H1 (cell line): ENCODE measurements around the gene SEMA3D. TPM values are rescaled to one million over a fixed set of nuclear protein-coding genes. Genes with fewer than 3 reads are reported as not detected.

Source experiments
- CTCF ChIA-PET: fragments of 300-600 bp; sonication (Branson Sonifier 250); formaldehyde crosslinking; loops from one replicate; lab custom pipeline; 2021; ENCODE audit not compliant: partially characterized antibody; lab: Charles Lee
- POLR2A ChIA-PET: fragments of 300-600 bp; sonication (Branson Sonifier 250); formaldehyde crosslinking; loops from one replicate; lab custom pipeline; 2021; ENCODE audit warnings: inconsistent platforms; ENCODE audit not compliant: partially characterized antibody; lab: Charles Lee
- DNase-seq, 2 experiments: peaks; one replicate each; pipeline versions ENCODE4 v3.0.0 to v3.0.0-alpha.2; 2010 to 2022; ENCODE audit warnings: low spot score in 2 of 2, low read depth in 1 of 2, mixed read lengths in 1 of 2
- FAIRE-seq: peaks from 2 replicates; lab custom pipeline; 2011; peaks lifted over from hg19 to GRCh38; lab: Jason Lieb, UNC
- H2AFZ ChIP-seq: 2 replicates; pipeline ENCODE4 v1.8.1; 2012; ENCODE audit warnings: low read length, inconsistent platforms
- H2AK5ac ChIP-seq: 2 replicates; pipeline ENCODE4 v1.6.1; 2013; ENCODE audit warnings: low read depth, low read length
- H2BK120ac ChIP-seq: replicated peaks from 2 replicates; pipeline ENCODE3; 2013; ENCODE audit warnings: low read depth, low read length, inconsistent platforms
- H2BK12ac ChIP-seq: 2 replicates; pipeline ENCODE4 v1.6.1; 2013; ENCODE audit warnings: low read depth, low read length
- H2BK15ac ChIP-seq: 2 replicates; pipeline ENCODE4 v1.6.1; 2013; ENCODE audit warnings: low read length
- H2BK20ac ChIP-seq: 2 replicates; pipeline ENCODE4 v1.6.1; 2013; ENCODE audit warnings: low read length
- H2BK5ac ChIP-seq: 2 replicates; pipeline ENCODE4 v1.6.1; 2013; ENCODE audit warnings: low read depth, low read length
- H3K14ac ChIP-seq: 2 replicates; pipeline ENCODE4 v1.6.1; 2013; ENCODE audit warnings: inconsistent platforms; ENCODE audit not compliant: insufficient read length
- H3K18ac ChIP-seq: 2 replicates; pipeline ENCODE4 v1.6.1; 2013; ENCODE audit warnings: low read length; ENCODE audit errors: extremely low read depth
- H3K23ac ChIP-seq: 2 replicates; pipeline ENCODE4 v1.6.1; 2013; ENCODE audit warnings: inconsistent platforms; ENCODE audit not compliant: insufficient read length
- H3K23me2 ChIP-seq: 2 replicates; pipeline ENCODE4 v1.6.1; 2013; ENCODE audit warnings: low read depth, low read length
- H3K27ac ChIP-seq: 2 replicates; pipeline ENCODE4 v1.6.1; 2011; ENCODE audit warnings: low read depth, low read length, inconsistent platforms
- H3K27me3 ChIP-seq, 4 experiments: replicated peaks in 1 of 4; 1 replicate in 1 of 4; 2 replicates in 3 of 4; pipeline versions ENCODE4 v1.6.1 to v1.8.1; 2011 to 2013; ENCODE audit warnings: low read length in 3 of 4, mild to moderate bottlenecking in 3 of 4, inconsistent platforms in 2 of 4, mixed read lengths in 2 of 4, moderate library complexity in 1 of 4; ENCODE audit not compliant: control insufficient read depth in 3 of 4, insufficient read depth in 3 of 4; ENCODE audit errors: extremely low read depth in 1 of 4
- H3K36me3 ChIP-seq, 4 experiments: 2 replicates each; pipeline versions ENCODE4 v1.6.1 to v1.8.1; 2011 to 2013; ENCODE audit warnings: mild to moderate bottlenecking in 4 of 4, low read length in 3 of 4, moderate library complexity in 2 of 4, control low read depth in 1 of 4, inconsistent platforms in 1 of 4; ENCODE audit not compliant: insufficient read depth in 4 of 4, control insufficient read depth in 2 of 4
- H3K4ac ChIP-seq: replicated peaks from 2 replicates; pipeline ENCODE3; 2013; ENCODE audit warnings: low read length, low read depth, mixed read lengths, inconsistent platforms; ENCODE audit not compliant: insufficient read length
- H3K4me1 ChIP-seq, 4 experiments: replicated peaks in 1 of 4; 1 replicate in 1 of 4; 2 replicates in 3 of 4; pipeline versions ENCODE4 v1.6.1 to v1.8.1; 2011 to 2013; ENCODE audit warnings: low read length in 3 of 4, inconsistent platforms in 2 of 4, mixed read lengths in 1 of 4; ENCODE audit not compliant: insufficient read depth in 4 of 4, control insufficient read depth in 3 of 4
- H3K4me2 ChIP-seq, 2 experiments: 2 replicates each; pipeline versions ENCODE4 v1.6.1 to v1.8.1; 2011 to 2013; ENCODE audit warnings: low read depth in 2 of 2, low read length in 2 of 2, control low read depth in 1 of 2, inconsistent platforms in 1 of 2, mild to moderate bottlenecking in 1 of 2; ENCODE audit not compliant: insufficient read depth in 1 of 2
- H3K4me3 ChIP-seq, 4 experiments: fragments of 200-600, 300-600 bp in 1 of 4; sonication (generic), shearing (Covaris generic), sonication (Bioruptor Twin) in 1 of 4; 2 replicates each; pipeline versions ENCODE4 v1.5.1 to v1.8.1; 2011 to 2016; ENCODE audit warnings: low read length in 4 of 4, low read depth in 3 of 4, control low read depth in 2 of 4, inconsistent platforms in 2 of 4, mild to moderate bottlenecking in 2 of 4, mixed read lengths in 1 of 4, moderate library complexity in 1 of 4; ENCODE audit not compliant: insufficient read depth in 2 of 4; ENCODE audit errors: extremely low read depth in 1 of 4
- H3K56ac ChIP-seq: replicated peaks from 2 replicates; pipeline ENCODE3; 2013; ENCODE audit warnings: low read depth, mild to moderate bottlenecking, mixed read lengths, low read length, inconsistent platforms; ENCODE audit not compliant: insufficient read length
- H3K79me1 ChIP-seq: 2 replicates; pipeline ENCODE4 v1.6.1; 2013; ENCODE audit warnings: low read depth, low read length, control low read depth
- H3K79me2 ChIP-seq, 2 experiments: 2 replicates each; pipeline versions ENCODE4 v1.6.1 to v1.8.1; 2012 to 2013; ENCODE audit warnings: low read length in 2 of 2, mild to moderate bottlenecking in 2 of 2, inconsistent platforms in 1 of 2; ENCODE audit not compliant: insufficient read depth in 2 of 2, control insufficient read depth in 1 of 2
- H3K9ac ChIP-seq, 4 experiments: replicated peaks in 1 of 4; 1 replicate in 1 of 4; 2 replicates in 3 of 4; pipeline versions ENCODE4 v1.6.1 to v1.8.1; 2011 to 2013; ENCODE audit warnings: low read depth in 3 of 4, low read length in 3 of 4, control low read depth in 2 of 4, mild to moderate bottlenecking in 2 of 4, moderate library complexity in 2 of 4, inconsistent platforms in 1 of 4; ENCODE audit errors: extremely low read depth in 1 of 4
- H3K9me3 ChIP-seq, 2 experiments: 2 replicates each; pipeline versions ENCODE4 v1.6.1 to v1.8.1; 2012 to 2013; ENCODE audit warnings: mild to moderate bottlenecking in 2 of 2, moderate library complexity in 2 of 2, control low read depth in 1 of 2, inconsistent platforms in 1 of 2, low read depth in 1 of 2, low read length in 1 of 2, mixed read lengths in 1 of 2; ENCODE audit not compliant: insufficient read depth in 2 of 2
- H4K20me1 ChIP-seq, 2 experiments: replicated peaks in 1 of 2; 2 replicates each; pipeline versions ENCODE3 to v1.8.1; 2011 to 2013; ENCODE audit warnings: inconsistent platforms in 2 of 2, low read length in 2 of 2, mild to moderate bottlenecking in 1 of 2; ENCODE audit not compliant: insufficient read depth in 2 of 2, control insufficient read depth in 1 of 2
- H4K5ac ChIP-seq: 2 replicates; pipeline ENCODE4 v1.6.1; 2013; ENCODE audit warnings: low read length, low read depth, mixed read lengths, inconsistent platforms; ENCODE audit not compliant: insufficient read length
- H4K8ac ChIP-seq: 2 replicates; pipeline ENCODE4 v1.8.0; 2013; ENCODE audit warnings: mild to moderate bottlenecking, moderate library complexity, low read length, inconsistent platforms; ENCODE audit not compliant: insufficient read depth; ENCODE audit errors: extremely low read depth
- H4K91ac ChIP-seq: replicated peaks from 2 replicates; pipeline ENCODE3; 2013; ENCODE audit warnings: low read length, mixed read lengths, inconsistent platforms; ENCODE audit not compliant: insufficient read length
- BACH1 ChIP-seq: IDR thresholded peaks from 2 replicates; pipeline ENCODE4 v1.6.1; 2012; ENCODE audit warnings: low read length, improper control_type of control experiment
- CBX5 ChIP-seq: fragments of 300-800, 300-1000 bp; sonication (generic); IDR thresholded peaks from 2 replicates; pipeline ENCODE4 v1.7.1; 2016; ENCODE audit warnings: antibody characterized with exemption, low read length, low read depth
- CEBPB ChIP-seq: IDR thresholded peaks from 2 replicates; pipeline ENCODE4 v1.6.1; 2012; ENCODE audit warnings: low read depth, low read length
- CHD2 ChIP-seq: IDR thresholded peaks from 2 replicates; pipeline ENCODE4 v1.6.1; 2012; ENCODE audit warnings: low read length, improper control_type of control experiment
- HDAC6 ChIP-seq: IDR thresholded peaks from one replicate; pipeline ENCODE4 v1.7.1; 2012; ENCODE audit warnings: low read depth, mild to moderate bottlenecking, inconsistent platforms, low read length, moderate library complexity
- KDM4A ChIP-seq: IDR thresholded peaks from one replicate; pipeline ENCODE4 v1.7.1; 2012; ENCODE audit warnings: low read depth, mild to moderate bottlenecking, moderate library complexity, low read length, inconsistent platforms; ENCODE audit not compliant: severe bottlenecking
- MAFK ChIP-seq: IDR thresholded peaks from 2 replicates; pipeline ENCODE4 v1.6.1; 2012; ENCODE audit warnings: low read depth, mild to moderate bottlenecking, improper control_type of control experiment, low read length
- RNF2 ChIP-seq: fragments of 200-900, 300-1000 bp; sonication (generic); IDR thresholded peaks from 2 replicates; pipeline ENCODE4 v1.7.1; 2016; ENCODE audit warnings: borderline replicate concordance, low read depth, mild to moderate bottlenecking, antibody characterized with exemption, low read length; ENCODE audit not compliant: poor library complexity, severe bottlenecking; ENCODE audit errors: missing control alignments
- SIN3A ChIP-seq, 2 experiments: IDR thresholded peaks in 1 of 2; conservative IDR thresholded peaks in 1 of 2; 2 replicates each; pipeline ENCODE4 v1.6.1; 2011 to 2012; ENCODE audit warnings: low read length in 2 of 2, improper control_type of control experiment in 1 of 2, low read depth in 1 of 2, mild to moderate bottlenecking in 1 of 2
- SP1 ChIP-seq: IDR thresholded peaks from 2 replicates; pipeline ENCODE4 v1.6.1; 2011; ENCODE audit warnings: low read depth, low read length
- SP4 ChIP-seq: IDR thresholded peaks from 2 replicates; pipeline ENCODE4 v1.6.1; 2012; ENCODE audit warnings: low read length, inconsistent platforms
- TAF1 ChIP-seq: IDR thresholded peaks from 2 replicates; pipeline ENCODE4 v1.6.1; 2011; ENCODE audit warnings: mild to moderate bottlenecking, low read depth, low read length
- TCF12 ChIP-seq: IDR thresholded peaks from 2 replicates; pipeline ENCODE4 v1.6.1; 2011; ENCODE audit warnings: low read depth, mild to moderate bottlenecking, low read length
- YY1 ChIP-seq: IDR thresholded peaks from 2 replicates; pipeline ENCODE4 v1.6.1; 2011; ENCODE audit warnings: low read depth, mild to moderate bottlenecking, low read length
- polyA plus RNA-seq, 7 experiments: library from polyadenylated mRNA; depleted of rRNA in 3 of 7; stranded (reverse) in 5 of 7; unstranded in 2 of 7; fragments of >200 nt in 5 of 7; fragments of 200-250 nt in 2 of 7; gene quantifications; 1 replicate in 5 of 7; 2 replicates in 1 of 7; 4 replicates in 1 of 7; pipeline versions ENCODE4 v1.2.1 to v1.2.3, GENCODE V29; 2011 to 2013; ENCODE audit warnings: missing spikeins in 2 of 7, mixed read lengths in 2 of 7
- total RNA-seq: library from RNA; stranded (reverse); fragmentation: NEBNext Ultra II Directional; extraction: Animal tissue kit (Norgen Biotek cat#: 25700); gene quantifications from 2 replicates; pipeline ENCODE4 v1.2.1, GENCODE V29; 2021
- TF ChIP-seq, protein P1 (sequence below): IDR thresholded peaks from 2 replicates; pipeline ENCODE4 v1.6.1; 2011; ENCODE audit warnings: low read length, improper control_type of control experiment

The SEMA3D gene
- total and polyA plus RNA-seq, 2 of the 8 experiments (the other 6 are each of a cell fraction or from before 2014, with no cell fraction given): 1.6 to 3.5 TPM

DNA sequence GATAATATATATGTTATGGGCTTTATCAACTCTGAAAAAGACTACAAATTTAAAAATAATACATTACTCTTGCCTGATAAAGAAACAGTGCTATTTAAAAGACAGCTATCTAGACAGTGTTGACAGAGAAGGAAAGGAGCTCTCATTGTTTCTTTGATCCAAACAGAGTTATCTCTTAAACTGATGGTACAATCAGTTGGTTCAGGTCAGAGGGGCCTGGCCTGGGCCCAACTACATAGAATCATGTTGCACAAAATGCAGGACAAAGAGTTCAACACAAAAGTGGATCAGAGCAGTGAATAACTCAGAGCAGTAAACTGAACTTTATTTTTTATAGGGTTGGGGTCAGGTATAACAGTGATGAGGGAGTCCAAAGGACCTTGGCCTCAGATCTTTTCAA lies 33.8 kb upstream of the SEMA3D start:
- no peak overlapping the region for H3K4me2 ChIP-seq
- H3K23ac ChIP-seq: no peak overlapping the region
- H3K23me2 ChIP-seq: no peaks in the 10 kb centered on the region
- H2BK20ac ChIP-seq: no peak overlapping the region
- ChIA-PET CTCF (no interaction called here), POLR2A (no interaction called here)
- no peaks in the 10 kb centered on the region for H3K79me2 ChIP-seq
- no peaks in the 10 kb centered on the region for H3K27me3 ChIP-seq
- DNase-seq (no peak), FAIRE-seq (no peak)
- no peaks in the 10 kb centered on the region for H3K79me1 ChIP-seq
- H3K14ac ChIP-seq: no peak overlapping the region
- H3K27ac ChIP-seq: no peak overlapping the region
- H3K18ac ChIP-seq: no peak overlapping the region
- no peak overlapping the region for H2BK15ac ChIP-seq
- H2BK120ac ChIP-seq: no peak overlapping the region
- H3K36me3 ChIP-seq: no peaks in the 10 kb centered on the region
- H4K5ac ChIP-seq: no peak overlapping the region
- H4K91ac ChIP-seq: no peak overlapping the region
- TF ChIP-seq HDAC6: no peak
- TF ChIP-seq SP4: no peak
- TF ChIP-seq CHD2: no peak
- TF ChIP-seq TCF12: no peak
- TF ChIP-seq, protein P1, sequence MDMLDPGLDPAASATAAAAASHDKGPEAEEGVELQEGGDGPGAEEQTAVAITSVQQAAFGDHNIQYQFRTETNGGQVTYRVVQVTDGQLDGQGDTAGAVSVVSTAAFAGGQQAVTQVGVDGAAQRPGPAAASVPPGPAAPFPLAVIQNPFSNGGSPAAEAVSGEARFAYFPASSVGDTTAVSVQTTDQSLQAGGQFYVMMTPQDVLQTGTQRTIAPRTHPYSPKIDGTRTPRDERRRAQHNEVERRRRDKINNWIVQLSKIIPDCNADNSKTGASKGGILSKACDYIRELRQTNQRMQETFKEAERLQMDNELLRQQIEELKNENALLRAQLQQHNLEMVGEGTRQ: no peak
- no peak for TF ChIP-seq SIN3A (conservative IDR thresholded peaks at IDR 0.05 in 1 of 2, IDR thresholded peaks at IDR 0.05 in 1 of 2; ENCODE audit: low read depth in 1 of 2, low read length in 2 of 2)
- no peak for TF ChIP-seq KDM4A
- no peak for TF ChIP-seq MAFK
- TF ChIP-seq RNF2: no peak
- no peak for TF ChIP-seq CEBPB
- TF ChIP-seq CBX5: no peak
- no peak for TF ChIP-seq TAF1
- no peak for TF ChIP-seq YY1
- TF ChIP-seq SP1: no peak
- no peak for TF ChIP-seq BACH1
- H2BK5ac ChIP-seq: no peak overlapping the region
- H2AFZ ChIP-seq: no peak overlapping the region
- no peaks in the 10 kb centered on the region for H3K4me1 ChIP-seq
- no peak overlapping the region for H3K9ac ChIP-seq
- no peak overlapping the region for H3K56ac ChIP-seq
- no peak overlapping the region for H2AK5ac ChIP-seq
- no peak overlapping the region for H4K8ac ChIP-seq
- H3K4ac ChIP-seq: no peak overlapping the region
- H4K20me1 ChIP-seq: no peaks in the 10 kb centered on the region
- H3K4me3 ChIP-seq: no peak overlapping the region
- no peaks in the 10 kb centered on the region for H3K9me3 ChIP-seq
- H2BK12ac ChIP-seq: no peak overlapping the region
